GM18873 (cell line): ENCODE data around the gene SDSL.

ENCODE experiments used
- ATAC-seq: cut with Tn5 transposase; IDR thresholded peaks from one replicate; pipeline ENCODE4 v1.9.1; 2021; ENCODE audit warnings: mild to moderate bottlenecking, moderate library complexity, moderate number of reproducible peaks; ENCODE audit not compliant: unreplicated experiment, low FRiP score

Gene SDSL

DNA sequence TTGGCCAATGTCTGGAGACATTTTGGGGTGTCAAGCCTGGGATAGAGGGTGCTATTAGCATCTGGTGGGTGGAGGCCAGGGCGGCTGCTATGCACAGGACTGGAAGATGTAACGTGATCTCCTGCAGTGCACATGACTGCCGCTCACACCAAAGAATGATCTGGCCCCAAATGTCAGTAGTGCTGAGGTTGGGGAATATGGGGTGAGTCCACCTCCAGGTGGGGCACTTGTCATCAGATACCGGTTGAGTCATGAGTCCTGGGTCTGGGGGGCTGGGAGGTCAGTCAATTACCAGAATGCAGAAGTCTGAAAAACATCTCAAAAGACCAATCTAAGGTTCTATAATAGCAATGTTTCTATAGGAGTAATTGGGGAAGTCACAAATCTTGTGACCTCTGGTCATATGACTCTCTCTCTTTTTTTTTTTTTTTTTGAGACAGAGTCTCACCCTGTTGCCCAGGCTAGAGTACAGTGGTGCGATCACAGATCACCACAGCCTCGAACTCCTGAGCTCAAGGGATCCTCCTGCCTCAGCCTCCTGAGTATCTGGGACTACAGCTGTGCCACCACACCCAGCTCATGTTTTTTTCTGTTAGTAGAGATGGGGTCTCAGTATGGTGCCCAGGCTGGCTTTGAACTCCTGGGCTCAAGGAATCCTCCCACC, 6.0 kb upstream of the SDSL start:
- no peak for ATAC-seq

DNA sequence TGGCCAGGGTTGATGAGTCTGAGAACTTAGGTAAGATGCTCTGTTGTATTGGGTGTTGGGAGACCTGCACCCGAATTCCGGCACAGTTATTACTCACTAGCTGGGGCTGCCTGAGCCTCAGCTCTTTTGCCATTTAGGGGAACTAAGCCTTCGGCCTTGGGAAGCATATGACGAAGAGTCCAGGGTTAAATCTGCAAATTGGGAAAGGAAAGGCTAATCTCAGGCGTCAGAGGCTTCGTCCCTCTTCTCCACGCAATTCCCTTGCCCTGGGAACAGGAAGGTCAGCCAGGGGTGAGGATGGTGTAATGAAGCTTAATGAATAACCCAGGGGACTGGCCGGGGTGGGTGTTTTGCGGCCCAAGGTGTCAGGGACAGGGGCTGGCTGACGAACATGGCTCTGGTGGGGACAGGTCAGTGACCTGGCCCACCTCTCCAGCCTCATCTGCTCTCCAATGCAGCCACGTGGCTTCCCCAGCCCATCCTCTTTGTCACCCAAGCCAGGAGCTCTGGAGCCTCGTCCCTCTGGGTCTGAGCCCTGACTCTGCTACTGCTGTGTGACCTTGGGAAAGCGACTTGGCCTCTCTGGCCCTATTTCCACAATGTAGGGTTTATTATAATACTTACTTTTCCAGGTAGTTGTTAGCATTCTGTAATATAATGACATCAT, 3.8 kb upstream of the SDSL start:
- no peak for ATAC-seq

DNA sequence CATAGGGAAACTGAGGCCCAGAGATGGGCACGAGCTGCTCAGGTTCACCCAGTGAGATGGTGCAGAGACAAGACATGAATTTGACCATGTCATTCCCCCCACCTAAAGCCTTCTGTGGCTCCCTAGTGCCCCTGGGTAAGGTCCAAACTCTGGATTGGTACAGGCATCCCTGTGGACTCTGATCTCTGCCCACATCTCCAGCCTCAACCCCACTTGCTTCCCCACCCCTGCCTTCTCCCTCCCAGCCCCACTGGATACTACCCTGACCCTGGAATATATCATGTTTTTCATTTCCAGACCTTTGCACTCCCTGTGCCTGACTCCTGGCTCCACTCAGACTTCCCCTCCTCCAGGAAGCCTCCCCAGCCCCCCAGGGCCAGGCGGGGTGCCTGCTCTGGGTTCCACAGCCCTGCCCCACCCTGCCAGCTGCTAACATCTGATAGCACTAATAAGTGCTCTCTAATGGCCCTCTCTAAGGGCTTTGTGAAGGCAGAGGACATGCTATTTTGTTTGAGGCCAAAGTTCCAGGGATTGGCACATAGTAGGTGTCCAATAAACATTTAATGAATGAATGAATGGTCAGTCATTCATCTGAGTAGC, 1.1 kb upstream of the SDSL start:
- ATAC-seq, result no peak

DNA sequence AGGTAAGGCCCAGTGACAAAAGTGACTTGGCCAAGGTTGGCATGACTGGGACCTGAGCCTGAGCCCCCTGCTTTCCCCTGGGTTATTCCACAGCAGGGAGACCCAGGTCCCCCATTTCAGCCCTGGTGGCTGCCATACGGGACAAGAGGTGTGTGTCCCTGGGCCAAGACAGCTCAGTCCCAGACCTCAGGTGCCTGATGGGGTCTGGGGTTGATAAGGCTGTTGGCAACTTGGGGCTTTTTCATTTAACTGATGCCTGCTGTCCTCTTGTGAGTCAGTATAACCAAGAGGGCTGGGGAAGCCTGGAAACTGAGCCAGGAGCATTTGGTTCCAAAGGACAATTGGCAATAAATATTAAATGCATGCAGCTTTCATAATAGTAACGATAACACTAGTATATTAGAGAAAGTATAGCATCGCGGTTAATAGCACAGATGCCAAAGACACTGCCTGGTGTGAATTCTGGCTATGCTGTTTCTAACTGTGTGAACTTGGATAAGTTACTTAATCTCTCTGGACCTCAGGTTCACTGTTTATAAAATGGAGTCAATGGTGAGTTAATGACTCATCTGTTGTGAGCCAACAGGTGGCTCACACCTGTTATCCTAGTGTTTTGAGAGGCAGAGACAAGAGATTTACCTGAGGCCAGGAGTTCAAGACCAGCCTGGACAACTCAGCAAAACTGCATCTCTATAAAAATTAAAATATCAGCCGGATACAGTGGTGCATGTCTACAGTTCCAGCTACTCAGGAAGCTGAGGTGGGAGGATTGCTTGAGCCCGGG, 898 bp downstream of the SDSL start:
- no peak for ATAC-seq

DNA sequence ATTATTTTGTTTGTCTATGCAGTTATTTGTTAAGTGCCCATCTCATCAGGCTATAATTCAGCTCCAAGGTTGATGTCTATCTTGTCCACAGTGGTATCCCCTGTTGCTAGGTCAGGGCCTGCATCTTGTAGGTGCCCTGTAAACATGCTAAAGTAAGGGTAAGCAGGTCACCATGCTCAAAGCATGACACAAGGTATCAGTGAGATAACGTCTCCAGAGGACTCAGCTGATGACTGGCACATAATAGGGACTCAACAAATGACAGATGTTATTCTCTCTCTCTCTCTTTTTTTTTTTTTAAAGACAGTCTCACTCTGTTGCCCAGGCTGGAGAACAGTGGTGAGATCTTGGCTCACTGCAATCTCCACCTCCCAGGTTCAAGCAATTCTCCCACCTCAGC, 2.3 kb downstream of the SDSL start:
- ATAC-seq, result no peak

DNA sequence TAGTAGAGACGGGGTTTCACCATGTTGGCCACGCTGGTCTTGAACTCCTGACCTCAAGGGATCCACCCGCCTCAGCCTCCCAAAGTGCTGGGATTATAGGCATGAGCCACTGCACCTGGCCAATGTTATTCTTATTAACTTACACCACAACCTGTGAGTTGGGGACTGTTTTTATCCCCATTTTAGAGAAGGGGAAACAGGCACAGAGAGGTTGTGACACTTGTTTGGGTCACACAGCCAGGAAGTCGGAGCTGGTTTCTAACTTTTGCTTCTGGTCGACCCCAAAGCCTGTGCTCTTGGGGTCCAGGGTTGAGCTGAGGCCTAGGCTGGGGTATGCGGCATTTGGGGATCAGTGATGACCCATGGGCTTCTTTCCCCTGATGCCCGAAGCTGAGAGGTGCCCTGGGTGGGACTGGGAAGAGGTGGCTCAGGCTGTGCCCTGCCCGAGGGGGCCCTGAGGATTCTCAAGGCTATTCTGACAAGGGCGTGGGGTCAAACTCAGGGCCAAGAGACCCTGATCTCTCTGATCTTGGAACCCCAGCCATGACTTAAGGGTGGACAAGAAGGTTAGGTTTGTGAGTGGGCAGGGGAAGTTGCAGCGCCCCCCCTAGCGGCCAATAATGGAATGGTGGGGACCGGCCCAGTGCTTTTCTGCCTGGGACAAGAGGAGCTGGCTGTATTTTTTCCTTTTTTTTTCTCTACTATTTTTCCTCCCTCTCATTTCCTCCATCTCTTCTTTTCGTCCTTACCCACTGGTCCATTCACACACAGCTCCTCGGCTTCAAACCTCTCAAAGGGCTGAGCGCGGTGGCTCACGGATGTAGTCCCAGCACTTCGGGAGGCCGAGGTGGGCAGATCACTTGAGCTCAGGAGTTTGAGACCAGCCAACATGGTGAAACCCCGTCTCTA, 3.0 kb downstream of the SDSL start:
- no peak for ATAC-seq

DNA sequence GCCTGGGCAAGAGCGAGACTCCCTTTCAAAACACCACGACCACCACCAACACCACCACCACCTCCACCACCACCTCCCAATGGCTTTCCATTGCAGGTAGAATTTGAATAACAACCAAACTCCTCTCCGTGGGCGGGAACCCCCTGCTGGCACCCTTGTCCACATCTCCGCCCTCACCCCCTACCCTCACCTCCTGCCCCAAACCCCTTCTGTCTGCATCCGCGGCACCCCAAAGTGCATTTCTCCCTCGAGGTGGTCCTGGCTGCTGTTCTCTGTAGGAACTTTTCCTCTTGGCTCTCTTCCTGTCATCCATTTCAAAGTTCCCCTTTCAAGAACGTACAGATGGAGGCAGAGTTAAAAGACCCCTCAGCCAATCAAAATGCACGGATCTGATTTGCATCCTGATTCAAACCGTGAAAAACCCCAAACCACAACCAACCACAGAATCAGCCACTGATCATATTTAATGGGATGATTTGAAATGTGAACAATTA, 3.8 kb downstream of the SDSL start:
- no peak for ATAC-seq

DNA sequence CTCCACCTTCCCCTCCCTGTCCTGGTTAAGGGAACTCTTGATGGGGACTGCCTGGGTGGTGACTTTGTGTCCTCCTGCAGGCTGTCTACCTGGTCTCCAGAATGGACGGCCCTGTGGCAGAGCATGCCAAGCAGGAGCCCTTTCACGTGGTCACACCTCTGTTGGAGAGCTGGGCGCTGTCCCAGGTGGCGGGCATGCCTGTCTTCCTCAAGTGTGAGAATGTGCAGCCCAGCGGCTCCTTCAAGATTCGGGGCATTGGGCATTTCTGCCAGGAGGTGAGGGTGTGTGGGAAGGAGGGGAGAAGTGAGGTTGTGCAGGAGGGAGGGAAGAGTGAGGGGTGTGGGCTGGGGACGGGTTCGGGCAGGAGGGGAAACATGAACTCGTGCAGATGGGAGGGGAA, 5.7 kb downstream of the SDSL start:
- no peak for ATAC-seq

DNA sequence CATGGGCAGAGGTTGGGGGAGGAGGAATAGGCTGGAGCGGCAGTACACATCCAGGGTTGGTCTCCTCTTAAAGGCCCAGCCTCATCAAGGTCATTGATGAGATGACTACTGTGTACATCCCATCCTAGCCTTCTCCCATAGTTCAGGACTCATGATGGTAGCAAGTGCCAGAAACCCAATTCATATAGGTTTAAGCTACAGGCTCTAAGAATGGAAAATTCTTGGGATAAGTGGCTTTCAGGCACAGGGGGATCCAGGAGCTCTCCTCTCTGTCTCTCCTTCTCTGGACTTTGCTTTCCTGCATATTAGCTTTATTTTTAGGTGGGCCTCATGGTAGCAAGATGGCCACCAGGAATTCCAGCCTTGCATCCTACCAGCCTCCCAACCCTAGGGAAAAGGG, 6.3 kb downstream of the SDSL start:
- ATAC-seq, result no peak

DNA sequence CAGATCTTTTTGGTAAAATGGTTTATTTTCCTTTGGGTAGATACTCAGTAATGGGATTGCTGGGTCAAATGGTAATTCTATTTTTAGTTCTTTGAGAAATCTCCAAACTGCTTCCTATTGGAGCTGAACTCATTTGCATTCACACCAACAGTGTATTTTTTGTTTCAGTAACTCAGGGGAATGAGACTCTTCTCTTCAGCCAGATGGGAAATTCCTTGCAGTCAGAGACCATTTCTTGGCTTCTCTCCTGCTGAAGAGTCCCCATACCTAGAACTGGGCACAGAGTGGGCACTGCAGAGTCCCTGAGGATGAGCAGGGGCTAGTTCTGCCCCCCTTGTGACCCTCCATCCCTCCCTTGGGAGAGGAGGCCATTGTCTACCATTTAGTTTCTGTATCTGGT, 10.8 kb downstream of the SDSL start:
- ATAC-seq, result no peak

DNA sequence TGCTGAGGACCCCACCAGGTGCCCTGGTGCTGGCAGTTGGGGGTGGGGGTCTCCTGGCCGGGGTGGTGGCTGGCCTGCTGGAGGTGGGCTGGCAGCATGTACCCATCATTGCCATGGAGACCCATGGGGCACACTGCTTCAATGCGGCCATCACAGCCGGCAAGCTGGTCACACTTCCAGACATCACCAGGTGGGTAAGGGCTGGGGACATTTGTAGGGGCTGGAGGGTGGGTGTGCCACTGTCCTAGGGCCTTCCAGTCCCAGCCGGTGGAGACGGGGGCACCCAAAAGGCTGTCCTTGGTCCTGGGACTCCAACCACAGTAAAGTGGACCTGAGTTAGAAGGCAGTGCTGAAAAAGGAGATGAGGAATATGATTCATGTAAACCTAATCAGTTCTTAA, 13.2 kb downstream of the SDSL start:
- no peak for ATAC-seq

DNA sequence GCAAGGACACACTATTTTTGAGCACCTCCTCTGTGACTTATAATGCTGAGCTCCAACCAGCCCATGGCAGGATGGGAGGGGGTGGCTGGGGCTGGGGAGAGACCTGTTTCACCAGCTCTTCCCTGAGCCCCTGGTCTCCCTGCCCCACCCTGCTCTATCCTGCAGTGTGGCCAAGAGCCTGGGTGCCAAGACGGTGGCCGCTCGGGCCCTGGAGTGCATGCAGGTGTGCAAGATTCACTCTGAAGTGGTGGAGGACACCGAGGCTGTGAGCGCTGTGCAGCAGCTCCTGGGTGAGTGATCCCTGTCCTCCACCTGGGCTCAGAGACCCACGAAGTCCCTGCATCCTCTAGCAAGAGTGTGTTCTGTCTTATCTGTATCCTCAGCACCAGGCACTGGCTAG, 14.4 kb downstream of the SDSL start:
- no peak for ATAC-seq

DNA sequence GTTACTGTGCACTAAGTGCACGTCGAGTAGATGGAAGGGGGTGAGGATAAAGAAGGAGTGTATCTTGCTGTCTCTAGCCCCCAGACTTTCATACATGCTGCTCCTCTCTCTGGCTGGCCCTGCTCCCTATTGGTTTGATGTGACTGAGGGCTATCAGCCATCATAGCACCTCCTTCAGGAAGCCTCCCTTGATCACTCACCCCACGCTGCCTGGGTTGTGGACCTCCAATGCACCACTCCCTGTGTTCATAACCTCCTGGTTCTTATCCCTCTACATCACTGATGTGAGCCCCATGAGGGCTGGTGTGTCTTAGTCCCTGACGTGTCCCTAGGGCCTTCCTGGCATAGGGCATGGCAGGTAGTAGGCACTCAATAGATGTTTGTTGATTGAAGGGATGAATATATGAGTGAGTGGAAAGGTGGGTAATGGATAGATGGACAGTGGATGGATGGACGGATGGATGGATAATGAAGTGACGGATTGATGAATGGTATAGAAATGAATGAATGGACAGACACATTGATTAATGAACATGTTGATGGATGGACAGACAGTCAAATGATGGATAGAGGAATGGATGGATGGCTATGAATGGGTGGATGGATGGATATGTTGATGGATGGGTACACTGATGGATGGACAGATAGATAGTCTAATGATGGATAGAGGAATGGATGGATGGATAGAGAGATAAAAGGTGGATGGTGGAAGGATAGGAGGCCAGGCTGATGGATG, 15.0 kb downstream of the SDSL start:
- ATAC-seq, result no peak

DNA sequence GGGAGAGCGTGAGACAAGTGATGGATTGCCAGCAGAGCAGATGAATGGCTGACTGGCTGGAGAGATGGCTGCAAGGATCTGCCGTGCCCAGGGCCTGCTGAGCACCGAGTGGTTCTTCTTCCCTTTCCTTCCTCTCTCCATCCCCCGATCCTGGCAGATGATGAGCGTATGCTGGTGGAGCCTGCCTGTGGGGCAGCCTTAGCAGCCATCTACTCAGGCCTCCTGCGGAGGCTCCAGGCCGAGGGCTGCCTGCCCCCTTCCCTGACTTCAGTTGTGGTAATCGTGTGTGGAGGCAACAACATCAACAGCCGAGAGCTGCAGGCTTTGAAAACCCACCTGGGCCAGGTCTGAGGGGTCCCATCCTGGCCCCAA, 15.5 kb downstream of the SDSL start:
- ATAC-seq, result no peak

DNA sequence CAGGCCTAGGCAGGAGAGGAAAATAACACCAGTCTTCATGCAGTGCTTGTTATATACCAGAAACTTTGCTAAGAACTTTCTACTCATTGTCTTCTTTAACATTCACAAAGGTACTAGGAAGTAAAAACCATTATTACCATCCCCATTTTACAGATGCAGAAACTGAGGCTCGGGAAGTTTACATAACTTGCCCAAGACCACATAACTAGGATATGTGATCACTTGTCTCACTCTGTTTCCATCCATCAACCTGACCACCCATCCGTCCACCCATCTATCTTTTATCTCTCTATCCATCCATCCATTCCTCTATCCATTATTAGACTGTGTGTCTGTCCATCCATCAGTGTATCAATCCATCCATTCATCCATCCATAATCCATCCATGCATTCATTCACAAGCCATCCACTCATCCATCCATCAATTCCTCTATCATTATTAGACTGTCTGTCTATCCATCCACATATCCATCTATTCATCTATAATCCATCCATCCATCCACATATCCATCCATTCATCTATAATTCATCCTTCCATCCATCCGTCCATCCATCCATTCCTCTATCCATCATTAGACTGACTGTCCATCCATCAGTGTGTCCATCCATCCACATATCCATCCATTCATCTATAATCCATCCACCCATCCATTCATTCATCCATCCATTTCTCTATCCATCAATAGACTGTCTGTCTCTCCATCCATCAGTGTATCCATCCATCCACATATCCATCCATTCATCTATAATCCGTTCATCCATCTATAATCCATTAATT, 16.5 kb downstream of the SDSL start:
- no peak for ATAC-seq

DNA sequence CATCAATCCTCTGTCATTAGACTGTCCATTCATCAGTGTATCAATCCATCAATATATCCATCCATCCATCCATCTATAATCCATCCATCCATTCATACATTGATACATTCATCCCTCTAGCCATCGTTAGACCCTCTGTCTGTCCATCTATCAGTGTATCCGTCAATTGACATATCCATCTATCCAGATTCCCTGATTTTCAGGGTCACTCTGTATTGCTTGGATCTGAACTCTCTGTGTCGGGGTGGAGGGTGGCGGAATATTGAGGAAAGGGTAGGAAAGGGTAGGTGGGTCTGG, 17.1 kb downstream of the SDSL start:
- no peak for ATAC-seq

DNA sequence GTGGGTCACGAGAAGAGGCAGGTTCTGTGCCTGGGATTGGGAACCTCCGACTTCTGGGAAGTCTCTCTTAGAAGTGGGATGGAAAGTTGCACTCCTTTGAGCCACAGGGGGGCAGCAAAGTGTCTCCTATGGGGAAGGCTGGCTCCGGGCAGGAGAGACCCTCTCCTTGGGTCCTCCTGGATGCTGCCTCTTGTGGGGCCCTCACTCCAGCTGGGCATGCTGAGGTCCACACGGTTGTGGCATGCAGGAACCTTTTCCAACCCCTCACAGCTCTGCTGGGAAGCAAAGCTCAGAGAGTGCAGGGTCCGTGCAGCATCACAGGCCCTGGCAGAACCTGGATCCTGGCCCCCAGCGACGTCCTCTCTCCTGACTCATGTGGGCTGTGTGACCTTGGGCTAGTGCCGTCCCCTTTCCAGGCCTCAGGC, 17.4 kb downstream of the SDSL start:
- no peak for ATAC-seq

DNA sequence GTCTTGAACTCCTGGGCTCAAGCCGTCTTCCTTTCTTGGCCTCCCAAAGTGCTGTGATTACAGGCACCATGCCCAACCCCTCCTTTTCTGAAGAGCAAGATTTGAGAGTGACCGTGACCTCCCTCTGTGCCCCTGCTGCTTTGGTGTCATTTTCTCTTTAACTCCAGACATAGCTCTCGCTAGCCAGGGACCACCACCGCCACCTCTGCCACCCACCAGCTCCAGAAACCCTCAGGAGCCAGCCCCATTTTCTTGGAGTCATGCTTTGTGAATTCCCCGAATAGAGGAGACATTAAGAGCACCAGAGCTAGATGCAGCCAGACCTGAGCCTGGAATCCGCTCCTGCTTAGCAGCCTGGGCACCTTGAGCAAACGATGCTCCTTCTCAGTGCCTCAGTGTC, 18.2 kb downstream of the SDSL start:
- no peak for ATAC-seq
